DND-41 (cell line): ENCODE results near the gene TTC28.

Experiments
- CTCF ChIP-seq: IDR thresholded peaks from 2 replicates; pipeline ENCODE4 v1.5.1; 2012; ENCODE audit warnings: borderline replicate concordance, low read length, moderate library complexity, mild to moderate bottlenecking; ENCODE audit not compliant: poor library complexity, severe bottlenecking; ENCODE audit errors: extremely low read depth
- EZH2 ChIP-seq: IDR thresholded peaks from 3 replicates; pipeline ENCODE4 v1.6.1; 2012; ENCODE audit warnings: borderline replicate concordance, low read depth, mild to moderate bottlenecking, moderate library complexity, low read length, inconsistent platforms; ENCODE audit not compliant: severe bottlenecking

DNA sequence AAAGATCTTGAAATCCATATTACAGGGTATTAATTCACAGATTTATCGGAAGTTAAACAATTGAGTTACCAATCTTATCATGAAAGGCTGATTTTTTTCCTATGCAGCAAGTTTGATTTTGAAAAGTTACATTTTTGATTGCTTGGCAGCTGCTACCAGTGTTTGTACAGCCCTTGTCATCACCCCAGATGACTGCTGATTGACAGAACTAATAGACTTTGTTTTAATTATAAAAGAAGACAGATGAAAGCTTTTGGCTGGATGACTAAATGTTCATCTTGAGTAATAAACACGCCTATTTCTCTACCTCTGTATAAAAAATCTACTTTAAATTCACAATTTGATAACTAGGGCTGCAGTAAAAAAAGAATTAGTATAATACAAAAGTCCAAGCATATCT lies 259.7 kb downstream of the TTC28 start:
- TF ChIP-seq CTCF (no peak), EZH2 (no peak)
